Right lobe of liver (tissue), 6 donors: ENCODE data around the gene GRM8. TPM values are rescaled to one million over a fixed set of nuclear protein-coding genes. Genes with fewer than 3 reads are reported as not detected.

Experiments
- ATAC-seq, 4 donors: fragments of 200-7000 bp; cut with Tn5 transposase; one replicate each; pipeline ENCODE4 v1.9.1; 2020; ENCODE audit warnings: mild to moderate bottlenecking in 4 of 4, moderate library complexity in 4 of 4
- DNase-seq, 3 donors: peaks; one replicate each; pipeline ENCODE4 v3.0.0-alpha.2; 2020
- H3K27ac ChIP-seq, 3 donors: fragments of 200-600 bp; one replicate each; pipeline ENCODE4 v1.8.0; 2022
- H3K27me3 ChIP-seq, 2 donors: fragments of 200-600 bp; one replicate each; pipeline ENCODE4 v1.8.0; 2022
- H3K36me3 ChIP-seq, 4 donors: fragments of 200-600 bp; sonication (generic) in 1 of 4; one replicate each; pipeline versions ENCODE4 v1.5.1 to v1.8.0; 2017 to 2022; ENCODE audit warnings: control low read depth in 1 of 4
- H3K4me1 ChIP-seq, 4 donors: fragments of 200-600 bp; sonication (generic) in 1 of 4; one replicate each; pipeline versions ENCODE4 v1.5.1 to v1.8.0; 2017 to 2022; ENCODE audit warnings: control low read depth in 1 of 4
- H3K4me3 ChIP-seq, 3 donors: fragments of 200-600 bp; one replicate each; pipeline ENCODE4 v1.8.0; 2022
- H3K9me3 ChIP-seq, 4 donors: fragments of 200-600 bp; sonication (generic) in 1 of 4; one replicate each; pipeline versions ENCODE4 v1.5.1 to v1.8.0; 2017 to 2022; ENCODE audit warnings: control low read depth in 1 of 4
- POLR2A ChIP-seq: fragments of 450-650 bp; IDR thresholded peaks from one replicate; pipeline ENCODE4 v1.6.1; 2017; ENCODE audit warnings: antibody characterized with exemption, mild to moderate bottlenecking
- whole genome bisulfite sequencing: methylation state at CpG from one replicate; pipeline ENCODE4 v1.1.6; 2018; ENCODE audit warnings: low coverage, low lambda C conversion rate; ENCODE audit not compliant: insufficient coverage; ENCODE audit errors: missing lambda C conversion rate; 5-methylcytosine and 5-hydroxymethylcytosine counted together
- intact Hi-C, 2 donors: fragments of 100-400 bp; cut with DNase I; formaldehyde crosslinking; loops; one replicate each; pipeline versions ENCODE4 v1.11.2 to v1.14.1; 2022
- total RNA-seq, 6 experiments: library from RNA; depleted of rRNA in 2 of 6; stranded (reverse); fragments of >200 nt in 2 of 6; fragmentation: NEBNext Ultra II Directional in 3 of 6; extraction: Animal tissue kit (Norgen Biotek cat#: 25700) in 3 of 6; gene quantifications; one replicate each; pipeline versions ENCODE4 v1.1.0 to v1.2.4, GENCODE V29; 2016 to 2023
- TF ChIP-seq, protein P1 (sequence below), 4 donors: fragments of 200-600 bp in 3 of 4; fragments of 450-650 bp in 1 of 4; IDR thresholded peaks; one replicate each; pipeline versions ENCODE4 v1.5.1 to v1.8.0; 2016 to 2022; ENCODE audit warnings: antibody characterized with exemption in 4 of 4, mild to moderate bottlenecking in 2 of 4
- donor health status: DM: no; HTN: yes; CAD: no.
- donor health status: DM: no; HTN: no; CAD: no.
- donor health status: DM: no; HTN: no; CAD: no.
- donor health status: DM: no; HTN: yes; CAD: no.
- donor health status: DM: no; HTN: yes; CAD: no.

Gene GRM8
- total RNA-seq, 6 experiments from 2014 or later: 0.12 to 8.4 (median 2.7) TPM

DNA sequence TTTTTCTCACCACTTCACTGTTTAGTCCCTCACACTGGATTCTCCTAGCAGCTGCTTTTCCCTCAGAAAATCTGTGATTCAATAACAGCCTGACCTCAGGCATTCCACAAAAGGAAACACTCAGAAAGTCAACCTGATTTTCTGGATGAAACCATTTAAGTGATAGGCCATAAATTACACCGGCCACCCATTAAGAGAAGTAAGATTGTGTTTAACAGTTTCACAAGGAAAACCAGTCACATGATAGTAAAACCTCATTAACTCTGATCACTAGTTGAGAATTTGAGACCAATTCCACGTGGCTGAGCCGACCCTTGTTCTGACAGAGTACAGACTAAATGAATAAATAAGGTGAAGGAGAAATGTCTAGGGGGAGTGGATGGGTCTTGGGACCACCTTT lies 7.7 kb downstream of the GRM8 start:
- Histone ChIP-seq H3K36me3 (no peaks in the 10 kb centered on the region), H3K9me3 (no peaks in the 10 kb centered on the region), H3K27me3 (no peaks in the 10 kb centered on the region), H3K27ac (no peak overlapping the region), H3K4me1 (no peaks in the 10 kb centered on the region), H3K4me3 (no peak overlapping the region)
- ATAC-seq (no peak), DNase-seq (no peak)
- TF ChIP-seq, protein P1, sequence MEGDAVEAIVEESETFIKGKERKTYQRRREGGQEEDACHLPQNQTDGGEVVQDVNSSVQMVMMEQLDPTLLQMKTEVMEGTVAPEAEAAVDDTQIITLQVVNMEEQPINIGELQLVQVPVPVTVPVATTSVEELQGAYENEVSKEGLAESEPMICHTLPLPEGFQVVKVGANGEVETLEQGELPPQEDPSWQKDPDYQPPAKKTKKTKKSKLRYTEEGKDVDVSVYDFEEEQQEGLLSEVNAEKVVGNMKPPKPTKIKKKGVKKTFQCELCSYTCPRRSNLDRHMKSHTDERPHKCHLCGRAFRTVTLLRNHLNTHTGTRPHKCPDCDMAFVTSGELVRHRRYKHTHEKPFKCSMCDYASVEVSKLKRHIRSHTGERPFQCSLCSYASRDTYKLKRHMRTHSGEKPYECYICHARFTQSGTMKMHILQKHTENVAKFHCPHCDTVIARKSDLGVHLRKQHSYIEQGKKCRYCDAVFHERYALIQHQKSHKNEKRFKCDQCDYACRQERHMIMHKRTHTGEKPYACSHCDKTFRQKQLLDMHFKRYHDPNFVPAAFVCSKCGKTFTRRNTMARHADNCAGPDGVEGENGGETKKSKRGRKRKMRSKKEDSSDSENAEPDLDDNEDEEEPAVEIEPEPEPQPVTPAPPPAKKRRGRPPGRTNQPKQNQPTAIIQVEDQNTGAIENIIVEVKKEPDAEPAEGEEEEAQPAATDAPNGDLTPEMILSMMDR (IDR thresholded peaks at IDR 0.05): no peak
- TF ChIP-seq POLR2A: no peak
- 76% methylated on average over 3 of the region's 3 CpGs for WGBS
- intact Hi-C loops: no loop called here

DNA sequence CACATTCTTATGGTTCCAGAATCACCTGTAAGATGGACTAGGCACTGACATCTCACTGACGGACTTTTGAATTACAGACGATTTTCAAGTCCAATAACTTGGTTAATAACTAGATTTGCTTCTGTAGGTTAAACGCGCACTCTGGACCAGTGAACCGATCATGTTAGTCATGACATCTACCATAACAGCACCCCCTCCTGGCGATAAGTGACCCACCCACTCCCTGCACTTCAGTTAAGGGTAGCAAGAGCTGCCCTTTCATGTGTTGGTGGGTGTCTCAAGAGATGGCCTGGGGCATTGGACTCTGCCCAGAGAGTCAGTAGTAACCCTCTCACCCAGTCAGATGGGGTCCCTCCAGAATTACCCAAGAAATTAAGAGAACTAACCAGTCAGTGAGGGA lies 12.9 kb downstream of the GRM8 start:
- WGBS: 69% methylated on average over 5 of the region's 6 CpGs
- TF ChIP-seq, protein P1 (IDR thresholded peaks at IDR 0.05): no peak
- no peak for TF ChIP-seq POLR2A
- Histone ChIP-seq H3K27me3 (no peaks in the 10 kb centered on the region), H3K27ac (no peak overlapping the region), H3K4me1 (no peaks in the 10 kb centered on the region), H3K36me3 (no peaks in the 10 kb centered on the region), H3K9me3 (no peaks in the 10 kb centered on the region), H3K4me3 (no peak overlapping the region)
- intact Hi-C loops: no loop called here
- DNase-seq (no peak), ATAC-seq (no peak)

DNA sequence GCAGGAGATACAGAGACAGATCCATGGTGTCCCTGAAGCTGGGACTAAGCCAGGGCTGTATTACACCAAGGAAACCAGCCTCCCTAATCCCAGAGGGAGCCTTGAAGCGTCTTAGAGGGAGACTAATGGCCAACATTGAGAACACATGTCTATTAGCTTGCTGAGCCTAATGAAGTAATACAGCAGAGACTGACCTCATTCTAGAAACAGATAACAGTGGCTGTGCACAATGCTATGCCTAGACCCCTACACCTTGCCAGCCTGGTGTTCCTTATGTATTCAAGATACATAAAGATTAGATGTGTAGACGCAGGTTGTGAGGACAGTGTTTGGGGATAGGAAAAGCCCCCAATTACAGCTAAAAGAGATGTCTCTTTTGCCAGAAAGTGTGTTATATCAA lies 19.1 kb downstream of the GRM8 start:
- H3K4me3 ChIP-seq: no peak overlapping the region
- H3K27me3 ChIP-seq: no peaks in the 10 kb centered on the region
- no peaks in the 10 kb centered on the region for H3K36me3 ChIP-seq
- intact Hi-C loops: no loop called here
- H3K4me1 ChIP-seq: no peaks in the 10 kb centered on the region
- H3K27ac ChIP-seq: no peak overlapping the region
- no peak for ATAC-seq
- no peaks in the 10 kb centered on the region for H3K9me3 ChIP-seq
- 60% methylated on average over 1 of the region's 2 CpGs for WGBS
- DNase-seq: no peak
- TF ChIP-seq, protein P1 (IDR thresholded peaks at IDR 0.05): no peak
- TF ChIP-seq POLR2A: no peak

DNA sequence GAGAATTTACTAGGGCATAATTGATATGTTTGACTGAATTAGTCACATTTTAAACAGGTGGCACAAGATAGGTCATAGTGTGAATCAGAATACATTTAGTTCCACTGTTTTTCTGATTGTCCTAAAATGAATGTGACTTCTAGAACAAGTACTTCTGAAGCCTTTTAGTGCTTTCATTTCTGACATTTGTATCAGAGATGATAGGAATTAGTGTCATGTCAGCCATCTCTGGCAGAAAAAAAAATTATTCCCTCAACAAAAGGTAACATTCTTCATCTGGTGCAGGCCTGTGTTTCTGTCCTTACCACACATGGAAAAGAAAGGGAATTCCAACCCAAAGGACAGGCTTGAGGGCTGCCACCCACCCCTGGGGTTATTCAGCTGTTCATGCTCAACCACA lies 21.3 kb downstream of the GRM8 start:
- ATAC-seq (no peak), DNase-seq (no peak)
- H3K4me1 ChIP-seq: no peaks in the 10 kb centered on the region
- no peaks in the 10 kb centered on the region for H3K9me3 ChIP-seq
- no peak overlapping the region for H3K27ac ChIP-seq
- TF ChIP-seq POLR2A: no peak
- TF ChIP-seq, protein P1 (IDR thresholded peaks at IDR 0.05): no peak
- intact Hi-C loops: no loop called here
- no peaks in the 10 kb centered on the region for H3K36me3 ChIP-seq
- no peaks in the 10 kb centered on the region for H3K27me3 ChIP-seq
- H3K4me3 ChIP-seq: no peak overlapping the region
